ENCODE results near the gene BCL2.

BCL2 gene

DNA sequence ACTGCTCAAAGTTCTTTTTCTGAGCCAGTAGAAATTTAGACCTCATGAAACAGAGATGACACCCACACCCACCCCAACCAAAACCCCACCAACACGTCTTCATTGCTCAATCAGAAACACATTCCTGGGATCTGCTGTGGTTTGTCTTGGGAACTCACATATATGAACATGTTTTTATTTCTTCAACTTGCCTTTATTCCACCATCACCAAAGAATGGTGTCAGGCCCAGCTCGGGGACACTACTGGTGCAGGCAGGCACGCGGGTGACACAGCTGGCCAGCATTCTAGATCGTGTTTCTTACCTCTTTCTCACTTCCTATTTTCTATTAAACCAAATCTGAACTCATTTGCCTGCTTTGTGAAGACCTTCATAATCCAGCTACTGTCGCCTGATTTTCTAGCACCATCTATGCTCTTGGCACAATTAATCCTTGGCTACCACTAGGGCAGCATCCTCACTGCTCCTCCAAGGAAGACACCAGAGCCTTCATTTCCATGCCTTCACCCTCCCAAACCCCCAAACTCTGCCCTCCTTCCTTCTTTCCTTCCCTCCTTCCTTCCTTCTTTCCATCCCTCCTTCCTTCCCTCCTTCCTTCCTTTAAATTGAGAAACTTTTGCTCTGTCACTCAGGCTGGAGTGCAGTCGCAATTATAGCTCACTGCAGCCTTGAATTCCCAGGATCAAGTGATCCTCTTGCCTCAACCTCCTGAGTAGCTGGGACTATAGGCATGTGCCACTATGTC is 157.1 kb downstream of the BCL2 start:
- peak; percentile 62 for DNase-seq (ENCODE audit: low spot score)
- TF ChIP-seq, protein P1, sequence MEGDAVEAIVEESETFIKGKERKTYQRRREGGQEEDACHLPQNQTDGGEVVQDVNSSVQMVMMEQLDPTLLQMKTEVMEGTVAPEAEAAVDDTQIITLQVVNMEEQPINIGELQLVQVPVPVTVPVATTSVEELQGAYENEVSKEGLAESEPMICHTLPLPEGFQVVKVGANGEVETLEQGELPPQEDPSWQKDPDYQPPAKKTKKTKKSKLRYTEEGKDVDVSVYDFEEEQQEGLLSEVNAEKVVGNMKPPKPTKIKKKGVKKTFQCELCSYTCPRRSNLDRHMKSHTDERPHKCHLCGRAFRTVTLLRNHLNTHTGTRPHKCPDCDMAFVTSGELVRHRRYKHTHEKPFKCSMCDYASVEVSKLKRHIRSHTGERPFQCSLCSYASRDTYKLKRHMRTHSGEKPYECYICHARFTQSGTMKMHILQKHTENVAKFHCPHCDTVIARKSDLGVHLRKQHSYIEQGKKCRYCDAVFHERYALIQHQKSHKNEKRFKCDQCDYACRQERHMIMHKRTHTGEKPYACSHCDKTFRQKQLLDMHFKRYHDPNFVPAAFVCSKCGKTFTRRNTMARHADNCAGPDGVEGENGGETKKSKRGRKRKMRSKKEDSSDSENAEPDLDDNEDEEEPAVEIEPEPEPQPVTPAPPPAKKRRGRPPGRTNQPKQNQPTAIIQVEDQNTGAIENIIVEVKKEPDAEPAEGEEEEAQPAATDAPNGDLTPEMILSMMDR (IDR thresholded peaks at IDR 0.05; ENCODE audit: extremely low read depth, insufficient read depth, missing control alignments): no peak
- in situ Hi-C loops (cut with MboI; ENCODE audit: low pct_unique_long_range_greater_than_20kb, low sequenced_read_pairs, unreplicated experiment): no loop called here

DNA sequence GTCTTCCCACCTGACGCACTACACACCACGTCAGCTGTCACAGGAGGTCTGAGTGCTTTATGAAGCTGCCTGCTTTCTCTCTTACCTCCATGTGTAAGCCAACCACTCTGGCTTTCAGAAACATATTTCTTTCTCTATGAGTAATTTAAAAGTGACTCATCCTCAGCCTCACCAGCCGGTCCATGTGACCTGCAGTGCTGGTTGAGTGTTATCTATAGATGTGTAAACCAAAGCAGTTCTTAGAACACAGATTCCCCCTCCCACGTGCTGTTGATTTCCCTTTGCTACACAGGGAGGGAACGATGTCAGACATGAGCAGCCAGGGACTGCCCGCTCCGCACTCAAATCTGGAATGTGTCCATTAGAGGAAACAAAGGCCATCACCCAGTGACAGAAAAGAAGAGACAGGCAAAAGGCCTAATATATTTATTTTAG is 157.8 kb downstream of the BCL2 start:
- in situ Hi-C loops (cut with MboI; ENCODE audit: low pct_unique_long_range_greater_than_20kb, low sequenced_read_pairs, unreplicated experiment): no loop called here
- TF ChIP-seq, protein P1 (IDR thresholded peaks at IDR 0.05; ENCODE audit: extremely low read depth, insufficient read depth, missing control alignments): no peak
- peak; percentile 76 for DNase-seq (ENCODE audit: low spot score)

DNA sequence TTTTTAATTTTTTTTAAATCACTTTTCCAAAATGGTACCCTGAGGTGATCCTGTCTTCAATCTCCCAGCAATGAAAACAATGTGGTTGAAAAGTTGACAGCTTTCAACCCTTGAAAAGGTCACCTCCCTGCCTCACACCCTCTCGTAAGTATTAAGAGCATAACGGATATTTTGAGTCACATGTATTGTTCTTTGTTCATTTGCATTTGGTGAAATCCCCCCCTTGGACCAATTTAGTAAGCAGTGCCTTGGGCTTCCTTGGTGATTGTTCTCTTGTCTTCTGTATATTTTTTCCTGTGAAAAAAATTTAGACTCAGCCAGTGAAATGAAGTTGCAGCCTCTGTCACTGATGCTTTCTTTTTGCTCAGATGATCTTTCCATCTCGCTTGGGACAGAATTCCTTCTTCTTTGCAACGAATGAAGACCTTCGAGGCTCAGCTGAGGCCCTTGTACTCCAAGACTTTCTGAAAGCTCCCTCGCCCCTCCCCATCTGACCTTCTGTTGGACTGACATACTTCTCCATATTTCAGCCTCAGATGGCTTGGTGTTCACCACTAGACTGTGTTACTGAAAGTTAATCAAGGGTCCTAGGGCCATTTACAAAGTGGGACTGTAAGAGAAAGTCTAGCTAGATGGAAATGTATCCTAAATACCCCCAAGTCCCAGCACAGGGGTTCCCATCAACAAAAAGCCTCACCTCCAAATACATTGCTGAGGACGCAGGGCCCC is 158.4 kb downstream of the BCL2 start:
- in situ Hi-C loops (cut with MboI; ENCODE audit: low pct_unique_long_range_greater_than_20kb, low sequenced_read_pairs, unreplicated experiment): no loop called here

DNA sequence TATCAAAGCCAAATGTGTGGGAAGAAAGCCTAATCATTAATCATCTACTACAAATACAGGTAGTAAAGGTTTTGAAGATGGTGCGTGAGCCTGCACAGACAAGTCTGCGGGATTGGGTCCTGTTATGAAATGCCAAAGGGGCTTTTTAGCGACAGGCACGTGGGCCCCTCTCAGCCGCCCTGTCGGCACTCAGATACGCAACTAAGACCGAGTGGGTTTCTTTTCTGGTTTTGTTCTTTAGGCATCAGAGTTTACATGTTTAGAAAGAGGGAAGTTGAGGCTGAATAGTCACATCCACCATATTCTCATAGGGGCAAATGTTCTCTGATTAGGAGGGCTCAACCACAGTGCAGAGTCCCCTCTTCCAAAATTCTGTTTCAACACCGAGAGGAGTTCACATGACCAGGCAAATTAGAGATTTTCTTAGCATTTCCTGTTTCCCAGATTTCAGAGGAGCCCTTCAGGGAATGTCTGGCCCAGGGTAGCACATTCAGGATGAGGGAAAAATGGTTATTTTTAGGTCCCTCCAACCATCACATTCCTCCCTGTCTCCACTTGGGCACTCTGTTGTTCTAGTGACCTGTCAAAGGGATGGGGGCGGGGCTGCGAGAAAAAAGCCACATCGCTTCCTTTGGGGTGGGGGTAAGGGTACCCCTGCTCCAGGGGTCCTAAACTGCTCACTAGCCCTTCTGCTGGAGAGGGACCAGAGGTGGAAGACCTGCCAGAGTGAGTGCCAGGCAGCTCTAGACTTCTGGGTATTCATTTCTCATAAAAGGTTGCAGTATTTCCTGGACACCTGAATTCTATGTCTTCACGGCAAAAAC is 159.2 kb downstream of the BCL2 start:
- in situ Hi-C loops (cut with MboI; ENCODE audit: low pct_unique_long_range_greater_than_20kb, low sequenced_read_pairs, unreplicated experiment): no loop called here
- DNase-seq (ENCODE audit: low spot score): no peak
- TF ChIP-seq, protein P1 (IDR thresholded peaks at IDR 0.05; ENCODE audit: extremely low read depth, insufficient read depth, missing control alignments): no peak

More for the DNA sequence above, 158.4 kb downstream of the BCL2 start:
- peak; percentile 54 for DNase-seq (ENCODE audit: low spot score)
- TF ChIP-seq, protein P1 (IDR thresholded peaks at IDR 0.05; ENCODE audit: extremely low read depth, insufficient read depth, missing control alignments): no peak

DNA sequence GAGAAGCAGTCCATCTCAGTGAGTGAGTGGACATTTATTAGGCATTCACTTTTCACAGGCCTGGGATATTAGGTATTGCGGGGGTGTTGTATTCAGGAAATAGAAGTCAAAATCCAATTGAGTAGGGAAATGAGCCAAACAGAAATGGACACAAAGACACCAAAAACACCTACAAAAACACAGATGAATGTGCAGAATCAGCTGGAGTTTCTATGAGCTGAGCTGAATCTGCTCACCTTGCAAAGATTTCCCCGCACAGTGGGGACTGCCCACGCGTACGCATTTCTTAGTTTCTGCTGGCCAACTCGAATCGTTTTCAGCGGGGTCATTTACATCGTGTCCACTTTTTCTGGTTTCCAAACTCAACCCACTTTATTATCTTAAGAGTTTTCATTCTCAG is 160.0 kb downstream of the BCL2 start:
- no peak for DNase-seq (ENCODE audit: low spot score)
- in situ Hi-C loops (cut with MboI; ENCODE audit: low pct_unique_long_range_greater_than_20kb, low sequenced_read_pairs, unreplicated experiment): loop anchor here (10.0 kb wide), 1 partner anchor 155 kb away; the partner anchor contains the start of gene BCL2
- TF ChIP-seq, protein P1 (IDR thresholded peaks at IDR 0.05; ENCODE audit: extremely low read depth, insufficient read depth, missing control alignments): no peak

DNA sequence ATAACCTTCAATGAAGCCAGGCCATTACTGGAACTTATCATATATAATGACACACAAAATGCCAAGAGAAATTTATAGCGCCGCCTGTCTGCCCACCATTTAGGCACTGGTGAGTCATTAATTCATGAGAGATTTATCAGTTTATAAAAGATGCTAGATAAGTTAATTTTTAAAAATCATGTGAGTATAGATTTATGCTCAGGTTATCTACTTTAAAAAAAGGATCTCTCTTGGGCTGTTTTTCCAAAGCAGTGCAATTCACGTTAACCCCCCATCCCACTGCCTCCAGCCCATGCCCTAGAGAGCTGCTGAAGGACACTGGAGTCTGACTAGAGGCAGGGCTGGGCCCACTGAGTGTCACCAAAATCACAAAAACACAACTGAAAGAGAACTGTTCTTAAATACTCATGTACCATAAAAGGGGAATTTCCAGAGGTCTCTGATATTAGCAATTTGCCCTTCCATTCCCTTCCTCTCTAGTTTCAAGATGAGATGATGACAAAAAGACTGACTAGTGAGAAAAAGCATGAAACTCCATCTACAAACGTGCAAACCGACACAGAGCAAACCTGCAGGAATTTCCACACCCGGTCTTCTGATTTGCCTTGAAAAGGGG is 160.8 kb downstream of the BCL2 start:
- in situ Hi-C loops (cut with MboI; ENCODE audit: low pct_unique_long_range_greater_than_20kb, low sequenced_read_pairs, unreplicated experiment): loop anchor here (10.0 kb wide), 1 partner anchor 156 kb away; the partner anchor contains the start of gene BCL2
- DNase-seq (ENCODE audit: low spot score): peak; percentile 44
- TF ChIP-seq, protein P1 (IDR thresholded peaks at IDR 0.05; ENCODE audit: extremely low read depth, insufficient read depth, missing control alignments): peak; percentile 26

All from GM13977 (cell line).